Stimulated activated CD8-positive, alpha-beta memory T cell treated with anti-CD3 and anti-CD28 coated beads, Interleukin-7, amount 100 ng/mL, for 4 hours (primary cell): ENCODE data around the gene MED1.
"Not testable (repeated sequence)": the region's sequence is repeated elsewhere in the genome, so short reads cannot be mapped to it uniquely, and the experiment has no call there.

ENCODE experiments used
- DNase-seq, 2 donors: peaks; one replicate each; pipeline ENCODE4 v3.0.0-alpha.2; 2020; ENCODE audit warnings: low read depth in 2 of 2

MED1 gene

GRCh38 chr17:39416141-39416540 lies 34.9 kb downstream of the MED1 start:
- DNase-seq, result no peak

DNA sequence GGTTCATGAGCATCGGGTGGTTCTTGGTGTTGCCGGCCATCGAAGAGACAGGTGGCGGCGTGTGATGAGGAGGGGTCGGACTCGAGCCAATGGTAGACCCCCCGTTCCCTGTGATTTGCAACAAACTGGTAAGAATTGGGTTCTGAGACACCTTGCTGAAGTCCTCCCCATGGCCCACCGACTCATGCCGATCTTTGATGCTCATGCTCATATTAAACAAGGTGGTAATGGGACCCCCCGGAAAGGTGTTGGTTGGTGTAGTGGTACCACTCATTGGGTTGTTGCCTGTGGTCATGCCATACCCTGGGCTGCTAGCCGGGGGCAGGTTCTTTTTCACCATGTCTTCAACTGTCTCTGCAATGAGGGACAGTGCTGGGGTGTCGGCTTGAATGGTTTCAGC lies 40.8 kb downstream of the MED1 start:
- DNase-seq, result no peak

DNA sequence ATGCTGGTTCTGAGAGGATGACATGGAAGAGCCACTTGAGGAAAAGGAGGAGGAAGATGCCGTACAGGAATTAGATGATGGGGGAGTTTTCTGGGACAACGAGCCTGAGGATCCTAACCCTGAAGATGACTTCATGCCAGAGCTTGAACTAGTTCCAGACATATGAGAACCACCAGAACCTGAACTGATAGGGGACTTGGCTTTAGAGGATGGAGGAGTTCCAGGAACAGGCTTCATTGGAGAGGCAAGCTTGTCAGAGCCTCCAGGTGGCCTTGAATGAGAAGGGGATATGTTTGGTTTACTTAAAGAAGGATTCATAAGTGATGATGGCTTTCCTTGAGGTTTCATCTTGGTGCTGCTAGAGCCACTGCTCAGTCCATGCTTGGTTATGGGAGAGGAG lies 42.7 kb downstream of the MED1 start:
- DNase-seq, result no peak

DNA sequence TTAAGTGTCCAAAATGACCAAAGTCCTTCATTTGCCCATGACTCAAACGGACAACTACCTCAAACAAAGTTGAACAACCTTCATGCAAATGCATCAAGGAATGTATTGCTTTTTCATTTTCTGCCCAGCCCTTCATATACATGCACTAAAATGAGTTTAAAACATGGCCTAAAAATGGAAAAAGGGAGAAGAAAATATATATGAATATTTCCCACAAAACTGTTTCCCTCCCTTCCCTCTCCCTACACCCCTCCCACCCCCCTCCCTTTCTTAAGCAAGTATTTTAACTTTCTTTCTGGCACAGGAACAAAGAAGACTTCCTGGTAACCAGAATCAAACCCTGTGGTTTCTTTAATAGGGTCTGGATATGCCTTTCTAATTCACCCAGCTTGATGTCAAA lies 44.1 kb downstream of the MED1 start:
- no peak for DNase-seq

- no peak for DNase-seq
Measured at GRCh38 chr17:39405436-39405835, 45.6 kb downstream of the MED1 start.

DNA sequence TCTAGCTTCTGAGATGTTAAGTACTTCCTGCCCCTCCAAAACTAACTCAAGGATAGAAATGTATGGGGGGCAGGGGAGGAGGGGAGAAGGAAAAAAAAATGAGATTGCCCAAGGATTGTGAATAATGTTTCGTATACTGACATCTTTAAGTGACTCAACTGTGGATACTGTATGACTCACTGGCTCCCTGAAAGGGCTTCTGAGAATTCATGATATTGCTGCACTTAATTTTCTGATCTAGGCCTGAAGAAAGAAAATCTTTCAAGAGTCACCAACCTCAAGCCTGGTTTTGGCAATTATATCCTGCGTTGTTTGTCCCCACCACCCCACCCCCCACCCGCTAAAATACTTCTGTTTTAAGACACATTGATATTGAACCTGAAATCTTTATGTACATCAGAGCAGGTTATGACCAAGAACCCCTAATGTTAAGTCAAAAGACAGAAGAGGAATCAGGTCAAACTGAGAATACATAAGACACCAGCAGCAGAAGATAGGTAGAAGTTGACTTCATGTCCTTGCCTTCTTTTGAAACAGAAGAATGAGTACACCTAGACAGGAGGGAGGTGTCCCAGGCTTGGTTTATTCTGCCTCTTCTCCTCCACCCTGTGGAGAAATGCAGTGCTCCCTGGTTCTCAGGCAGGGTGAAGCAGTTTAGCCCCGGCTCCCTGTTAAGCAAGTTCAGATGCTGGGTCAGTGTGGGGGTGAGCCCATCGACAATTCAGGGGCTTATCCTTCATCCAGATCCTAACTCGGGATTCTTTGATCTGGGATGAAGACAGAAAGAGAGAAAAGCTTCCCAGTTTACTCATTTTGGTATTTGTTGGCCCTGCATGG lies 46.3 kb downstream of the MED1 start:
- no peak for DNase-seq

DNA sequence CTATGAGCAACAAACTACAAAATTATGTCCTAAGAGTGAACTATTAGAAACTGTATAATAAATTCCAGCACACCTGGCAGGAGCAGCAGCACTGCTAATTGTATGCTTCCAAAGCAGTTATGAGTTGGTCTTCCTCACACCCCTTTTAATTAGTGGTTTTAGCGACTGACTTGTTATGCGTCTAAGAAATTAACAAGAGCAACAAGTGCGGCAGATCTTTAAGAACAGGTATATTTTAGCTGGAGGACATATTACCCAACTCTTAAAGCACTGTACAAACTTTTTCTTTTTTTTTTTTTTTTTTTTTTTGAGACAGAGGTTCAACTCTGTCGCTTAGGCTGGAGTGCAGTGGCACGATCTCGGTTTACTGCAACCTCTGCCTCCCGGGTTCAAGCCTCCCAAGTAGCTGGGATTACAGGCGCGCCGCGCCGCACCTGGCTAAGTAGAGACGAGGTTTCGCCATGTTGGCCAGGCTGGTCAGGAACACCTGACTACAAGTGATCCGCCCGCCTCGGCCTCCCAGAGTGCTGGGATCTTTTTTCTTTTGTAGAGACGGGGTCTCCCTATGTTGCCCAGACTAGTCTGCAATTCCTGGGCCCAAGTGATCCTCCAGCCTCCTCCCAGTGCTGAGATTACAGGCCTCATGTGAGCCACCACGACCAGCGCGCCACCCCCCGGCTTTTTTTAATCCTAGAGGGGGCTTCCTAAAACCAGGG lies 48.0 kb downstream of the MED1 start:
- no peak for DNase-seq

DNA sequence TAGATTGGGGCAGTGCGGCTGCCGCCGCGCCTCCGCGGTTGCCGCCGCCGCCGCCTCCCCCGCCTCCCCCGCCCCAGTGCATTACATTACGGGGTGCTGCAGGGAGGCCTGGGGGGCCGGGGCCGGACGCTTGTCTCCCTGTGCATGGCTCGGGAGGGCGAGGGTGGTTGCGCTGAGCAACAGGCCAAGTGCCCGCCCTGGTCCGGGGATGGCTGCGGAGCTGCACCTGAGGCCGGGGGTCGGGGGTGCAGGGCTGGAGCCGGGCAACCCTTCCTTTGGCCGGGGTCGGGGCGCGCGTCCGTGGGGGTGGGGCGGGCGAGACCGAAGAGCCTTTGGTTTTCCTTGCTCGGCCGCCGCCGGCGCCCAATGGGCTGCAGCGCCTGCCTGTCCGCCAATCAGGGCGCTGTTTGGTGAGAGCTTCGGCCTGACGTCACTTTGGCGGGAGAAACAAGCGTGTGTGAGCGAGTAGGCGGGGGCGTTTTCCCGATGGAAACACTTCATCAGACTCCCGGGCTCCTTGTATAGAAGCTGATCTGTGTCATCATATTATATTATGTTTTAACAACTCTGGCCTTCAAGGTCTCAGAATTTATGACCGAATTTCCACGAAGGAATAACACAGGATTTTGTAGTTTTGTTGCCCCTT lies 48.7 kb downstream of the MED1 start:
- peak; percentile 75 to 78 for DNase-seq

GRCh38 chr17:39401412-39402243 lies 49.4 kb downstream of the MED1 start, which contains the start of gene FBXL20:
FBXL20 (minus strand) TSS chr17:39401626; CDS start chr17:39401402, 224 bp downstream.
- DNase-seq, result peak; percentile 85 to 86

DNA sequence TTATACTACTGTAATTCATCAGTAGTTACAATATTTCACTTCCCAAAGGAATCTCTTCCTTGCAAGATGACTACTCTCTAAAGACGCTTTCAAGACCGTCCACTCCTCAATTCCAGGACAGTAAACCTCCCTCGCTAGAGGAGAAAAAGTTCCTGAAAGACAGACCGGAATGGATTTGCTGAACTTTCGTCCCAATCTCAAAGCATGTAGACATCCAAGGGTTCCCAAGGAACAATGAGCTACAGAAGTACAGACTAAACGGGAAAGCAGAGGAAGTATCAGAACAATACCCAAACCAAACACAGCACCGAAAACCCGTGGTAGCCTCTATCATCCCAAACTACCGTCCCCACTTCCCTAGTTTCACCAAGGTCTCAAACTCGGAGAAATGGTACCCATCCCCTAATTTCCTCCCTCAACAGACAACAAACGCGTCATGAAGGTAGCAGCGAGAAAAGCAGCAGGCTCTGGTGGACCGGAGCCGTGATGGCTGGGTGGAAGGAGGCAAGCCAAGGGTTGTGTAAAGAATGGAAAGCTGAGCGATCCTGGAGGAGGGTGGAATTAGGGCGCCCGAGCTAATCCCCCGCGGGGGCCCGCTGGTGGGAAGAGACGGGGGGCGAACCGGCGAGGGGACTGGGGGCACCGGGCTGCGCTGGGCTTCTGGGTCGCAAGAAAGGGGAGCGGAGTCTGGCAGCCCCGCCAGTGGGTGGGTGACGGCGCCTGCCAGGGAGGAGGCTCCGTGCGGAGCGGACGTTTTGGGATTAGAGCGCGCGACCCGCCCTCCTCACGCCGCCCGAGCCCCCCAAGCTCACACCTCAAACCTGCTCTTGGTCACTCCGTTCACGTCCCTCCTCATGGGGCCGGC lies 50.3 kb downstream of the MED1 start:
- DNase-seq, result peak in 1 of 2 donors; percentile 3

- no peak for DNase-seq
Measured at GRCh38 chr17:39399791-39400190, 51.3 kb downstream of the MED1 start.

DNA sequence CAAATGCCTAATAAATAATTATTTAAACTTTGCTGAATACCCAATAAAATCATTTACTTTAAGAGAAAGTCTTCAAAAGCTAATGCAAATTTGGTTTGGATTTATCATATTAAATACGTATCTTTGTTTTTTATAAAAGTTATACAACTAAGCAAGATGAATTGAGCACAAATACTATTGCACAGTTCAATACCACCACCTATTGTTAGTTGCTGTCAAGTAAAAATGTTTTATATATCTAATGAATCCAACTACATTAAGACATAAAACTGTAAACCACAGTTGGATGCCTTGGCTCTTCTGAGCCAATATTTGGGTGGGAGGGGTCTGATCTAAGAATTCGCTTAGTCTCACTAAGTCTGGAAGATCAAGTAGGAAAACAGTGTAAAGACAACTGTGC lies 57.3 kb downstream of the MED1 start:
- no peak for DNase-seq

GRCh38 chr17:39391448-39391847 lies 59.6 kb downstream of the MED1 start:
- no peak for DNase-seq

DNA sequence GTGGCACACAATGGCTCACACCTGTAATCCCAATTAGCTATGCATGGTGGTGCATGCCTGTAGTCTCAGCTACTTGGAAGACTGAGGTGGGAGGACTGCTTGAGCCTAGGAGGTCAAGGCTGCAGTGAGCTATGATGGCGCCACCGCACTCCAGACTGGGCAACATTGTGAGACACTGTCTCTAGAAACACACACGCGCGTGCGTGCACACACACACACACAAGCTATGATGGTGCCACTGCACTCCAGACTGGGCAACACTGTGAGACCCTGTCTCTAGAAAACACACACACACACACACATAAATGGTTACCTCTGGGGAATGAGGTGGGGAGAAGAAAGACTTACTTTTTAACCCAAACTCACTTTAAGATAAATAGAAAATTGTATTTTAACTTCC lies 66.0 kb downstream of the MED1 start:
- DNase-seq, result no peak

- DNase-seq, result no peak
Measured at GRCh38 chr17:39380144-39380543, 70.9 kb downstream of the MED1 start.

- DNase-seq, result no peak
Measured at GRCh38 chr17:39376434-39376833, 74.6 kb downstream of the MED1 start.

DNA sequence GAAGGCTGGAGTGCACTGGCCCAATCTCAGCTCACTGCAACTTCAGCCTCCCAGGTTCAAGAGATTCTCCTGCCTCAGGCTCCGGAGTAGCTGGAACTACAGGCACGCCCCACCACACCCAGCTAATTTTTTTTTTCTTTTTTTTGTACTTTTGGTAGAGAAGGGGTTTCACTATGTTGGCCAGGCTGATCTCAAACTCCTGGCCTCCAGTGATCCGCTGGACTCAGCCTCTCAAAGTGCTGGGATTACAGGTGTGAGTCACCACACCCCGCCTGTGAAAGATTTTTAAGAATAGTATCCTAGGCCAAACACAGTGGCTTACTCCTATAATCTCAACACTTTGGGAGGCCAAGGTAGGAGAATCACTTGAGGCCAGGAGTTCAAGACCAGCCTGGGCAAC lies 83.3 kb downstream of the MED1 start:
- not testable (repeated sequence) for DNase-seq

GRCh38 chr17:39365872-39366271 lies 85.2 kb downstream of the MED1 start:
- DNase-seq, result no peak

GRCh38 chr17:39365242-39365641 lies 85.8 kb downstream of the MED1 start:
- DNase-seq, result no peak

DNA sequence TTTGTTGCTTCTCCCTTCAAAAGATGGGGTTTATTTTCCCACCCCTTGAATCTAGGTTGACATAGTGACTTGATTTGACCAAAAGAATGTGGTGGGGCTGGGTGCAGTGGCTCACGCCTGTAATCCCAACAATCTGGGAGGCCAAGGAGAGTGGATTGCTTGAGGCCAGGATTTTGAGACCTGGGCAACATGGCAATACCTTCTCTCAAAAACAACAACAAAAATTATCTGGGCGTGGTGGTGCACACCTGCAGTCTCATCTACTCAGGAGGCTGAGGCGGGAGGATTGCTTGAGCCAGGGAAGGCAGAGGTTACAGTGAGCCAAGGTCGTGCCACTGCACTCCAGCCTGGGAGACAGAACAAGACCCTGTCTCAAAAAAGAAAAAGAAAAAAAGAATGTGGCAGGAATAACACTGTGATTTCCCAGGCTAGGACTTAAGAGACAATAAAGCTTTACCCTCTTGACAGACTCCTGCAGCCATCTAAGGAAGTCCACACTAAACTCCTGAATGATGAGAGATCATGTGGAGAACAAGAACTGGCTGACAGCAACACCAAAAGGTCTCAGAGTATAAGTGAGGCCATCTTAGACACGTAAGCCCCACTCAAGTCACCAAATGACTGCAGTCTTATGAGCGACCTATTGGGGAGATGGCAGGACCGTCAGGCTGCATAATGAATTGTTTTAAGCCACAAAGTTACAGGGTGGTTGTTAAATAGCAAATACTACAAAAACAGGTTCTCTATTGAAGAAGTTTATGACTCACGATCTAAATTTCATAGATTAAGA lies 86.6 kb downstream of the MED1 start:
- DNase-seq, result no peak
